Tibial nerve (tissue), 4 donors: Measurements from ENCODE around the gene ZNF423.

ENCODE experiments used
- EP300 ChIP-seq, 2 donors: sonication (generic); formaldehyde crosslinking; IDR thresholded peaks; one replicate each; pipeline ENCODE4 v1.6.1; 2017; ENCODE audit warnings: antibody characterized with exemption in 2 of 2, mild to moderate bottlenecking in 1 of 2
- POLR2A ChIP-seq, 2 donors: fragments of 450-650 bp; IDR thresholded peaks; one replicate each; pipeline ENCODE4 v1.6.1; 2017; ENCODE audit warnings: antibody characterized with exemption in 2 of 2, mild to moderate bottlenecking in 2 of 2, moderate library complexity in 2 of 2
- TF ChIP-seq, protein P1 (sequence below), 5 experiments: fragments of 200-600 bp in 3 of 5; fragments of 450-650 bp in 2 of 5; sonication (generic) in 3 of 5; IDR thresholded peaks; one replicate each; pipeline ENCODE4 v1.5.1; 2016 to 2019; ENCODE audit warnings: antibody characterized with exemption in 5 of 5, mild to moderate bottlenecking in 3 of 5, moderate library complexity in 2 of 5

DNA sequence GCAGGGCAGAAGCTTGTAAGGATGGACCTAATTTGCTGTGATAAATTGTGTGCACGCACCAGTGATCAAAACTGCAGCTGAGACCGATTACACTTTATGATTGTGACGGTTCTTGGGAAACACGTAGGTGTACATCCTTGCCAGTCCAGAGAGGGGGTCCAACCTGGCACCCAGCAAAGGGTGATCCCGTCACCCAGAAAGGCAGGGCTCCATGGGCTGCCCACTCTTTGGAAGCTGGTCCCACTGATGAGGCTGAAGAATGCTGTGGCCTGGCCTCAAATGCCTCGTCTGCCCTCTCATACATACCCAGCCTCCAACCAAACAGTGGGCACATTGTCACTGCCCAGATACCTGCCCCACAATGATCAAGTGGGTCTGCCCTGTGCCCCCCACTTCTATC is 350.4 kb downstream of the ZNF423 start:
- TF ChIP-seq, protein P1, sequence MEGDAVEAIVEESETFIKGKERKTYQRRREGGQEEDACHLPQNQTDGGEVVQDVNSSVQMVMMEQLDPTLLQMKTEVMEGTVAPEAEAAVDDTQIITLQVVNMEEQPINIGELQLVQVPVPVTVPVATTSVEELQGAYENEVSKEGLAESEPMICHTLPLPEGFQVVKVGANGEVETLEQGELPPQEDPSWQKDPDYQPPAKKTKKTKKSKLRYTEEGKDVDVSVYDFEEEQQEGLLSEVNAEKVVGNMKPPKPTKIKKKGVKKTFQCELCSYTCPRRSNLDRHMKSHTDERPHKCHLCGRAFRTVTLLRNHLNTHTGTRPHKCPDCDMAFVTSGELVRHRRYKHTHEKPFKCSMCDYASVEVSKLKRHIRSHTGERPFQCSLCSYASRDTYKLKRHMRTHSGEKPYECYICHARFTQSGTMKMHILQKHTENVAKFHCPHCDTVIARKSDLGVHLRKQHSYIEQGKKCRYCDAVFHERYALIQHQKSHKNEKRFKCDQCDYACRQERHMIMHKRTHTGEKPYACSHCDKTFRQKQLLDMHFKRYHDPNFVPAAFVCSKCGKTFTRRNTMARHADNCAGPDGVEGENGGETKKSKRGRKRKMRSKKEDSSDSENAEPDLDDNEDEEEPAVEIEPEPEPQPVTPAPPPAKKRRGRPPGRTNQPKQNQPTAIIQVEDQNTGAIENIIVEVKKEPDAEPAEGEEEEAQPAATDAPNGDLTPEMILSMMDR (IDR thresholded peaks at IDR 0.05) = no peak
- TF ChIP-seq POLR2A (IDR thresholded peaks at IDR 0.05) = no peak
- TF ChIP-seq EP300 (IDR thresholded peaks at IDR 0.05) = no peak
